SIG-M5 (cell line): ENCODE measurements around the gene TRRAP.

Experiments used
- DNase-seq: peaks from one replicate; lab custom pipeline; 2025; lab: John Stamatoyannopoulos, UW

Gene TRRAP

DNA sequence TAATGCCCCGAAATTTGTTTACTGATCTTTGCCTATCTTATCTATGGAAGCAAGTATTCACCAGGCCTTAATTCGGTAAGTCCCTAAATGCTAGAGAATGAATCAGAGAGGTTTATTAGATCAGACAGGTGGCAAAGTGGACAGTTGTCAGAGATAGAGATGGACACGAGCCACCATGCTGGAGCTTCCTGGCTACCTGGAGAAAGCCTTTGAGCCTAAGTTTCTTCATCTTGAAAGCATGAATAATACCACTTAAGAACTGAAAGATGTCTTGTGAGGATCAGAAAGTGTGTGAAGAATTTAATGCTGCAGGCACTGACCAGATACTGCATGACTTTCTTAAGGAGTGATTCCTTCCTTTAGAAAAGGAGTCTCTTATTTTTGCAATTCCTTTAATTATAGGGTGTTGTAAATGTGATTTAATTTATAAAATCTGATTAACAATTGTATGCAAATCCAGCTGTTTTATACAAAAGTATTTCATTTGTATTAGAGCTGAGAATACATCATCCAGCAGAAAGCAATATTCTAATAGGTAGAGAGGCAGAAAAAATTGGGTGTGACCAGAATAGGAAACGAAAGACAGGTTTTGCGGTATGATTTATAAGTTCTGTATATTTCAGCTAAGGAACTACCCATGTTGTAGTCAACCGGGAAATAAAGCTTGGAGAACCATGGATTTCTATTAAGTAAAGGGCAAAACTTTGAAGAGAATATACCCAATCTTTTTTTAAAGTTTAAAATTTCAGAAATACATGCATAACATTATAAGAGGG lies 182.9 kb downstream of the TRRAP start:
- no peak for DNase-seq
